ENCODE measurements around the gene SYNDIG1.

The SYNDIG1 gene

GRCh38 chr20:24664266-24664986 is 195.0 kb downstream of the SYNDIG1 start:
- ATAC-seq: no peak

- no peak for ATAC-seq
Observed at GRCh38 chr20:24665196-24665595, 195.8 kb downstream of the SYNDIG1 start.

- no peak for ATAC-seq
Observed at GRCh38 chr20:24665741-24666191, 196.3 kb downstream of the SYNDIG1 start.

DNA sequence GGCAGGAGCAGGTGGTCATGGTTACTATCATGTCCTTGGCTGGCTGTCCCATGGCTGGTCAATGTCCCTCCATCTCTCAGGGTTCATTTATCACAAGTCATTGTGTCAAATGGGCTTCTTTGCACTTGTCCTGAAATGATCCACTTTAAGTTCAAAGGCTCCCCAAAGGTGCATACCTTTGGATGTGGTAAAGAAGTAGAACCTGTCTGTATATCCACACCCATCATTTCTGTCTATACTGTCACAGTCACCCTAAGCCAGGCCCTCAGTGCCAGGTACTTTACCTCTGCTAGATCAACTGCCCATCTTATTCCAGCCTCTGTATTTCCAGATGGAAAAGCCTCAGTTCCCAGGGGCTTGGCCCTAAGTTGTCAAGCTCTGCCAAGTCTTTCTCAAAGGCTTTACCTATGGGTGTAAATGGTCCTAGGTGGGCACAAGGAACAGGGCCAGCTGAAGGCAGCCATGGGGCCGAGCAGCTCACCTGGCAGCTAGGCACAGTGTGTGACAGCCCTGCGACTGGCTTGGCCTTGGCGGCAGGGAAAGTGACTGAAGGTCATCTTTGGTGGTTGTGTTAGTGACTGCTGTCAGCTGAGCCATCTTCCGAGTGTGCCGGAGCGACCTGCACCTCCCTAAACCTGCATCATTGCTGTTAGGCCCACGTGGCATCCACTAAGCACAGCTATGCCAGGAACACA is 198.4 kb downstream of the SYNDIG1 start:
- ATAC-seq: no peak

- no peak for ATAC-seq
Observed at GRCh38 chr20:24668384-24668702, 198.9 kb downstream of the SYNDIG1 start.

DNA sequence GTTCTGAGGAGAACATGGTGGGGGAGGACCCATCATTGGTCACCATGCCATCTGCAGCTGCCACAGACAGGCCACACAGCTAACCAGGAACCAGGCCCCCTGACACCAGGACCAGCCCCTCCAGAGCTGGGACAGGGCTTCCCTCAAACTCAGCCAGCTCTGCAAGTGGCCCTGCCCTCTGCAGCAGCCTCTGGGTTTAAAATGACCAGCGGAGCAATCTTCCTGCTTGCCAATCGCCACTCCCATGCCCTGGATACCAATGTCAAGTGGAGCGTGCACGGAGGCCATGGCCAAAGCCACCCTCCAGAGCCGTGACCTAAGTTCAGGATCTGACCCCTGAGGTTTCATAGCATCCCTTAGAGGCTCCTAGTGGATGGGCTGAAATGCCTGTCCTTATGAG is 199.4 kb downstream of the SYNDIG1 start:
- no peak for ATAC-seq

GRCh38 chr20:24669701-24670100 is 200.3 kb downstream of the SYNDIG1 start:
- no peak for ATAC-seq

DNA sequence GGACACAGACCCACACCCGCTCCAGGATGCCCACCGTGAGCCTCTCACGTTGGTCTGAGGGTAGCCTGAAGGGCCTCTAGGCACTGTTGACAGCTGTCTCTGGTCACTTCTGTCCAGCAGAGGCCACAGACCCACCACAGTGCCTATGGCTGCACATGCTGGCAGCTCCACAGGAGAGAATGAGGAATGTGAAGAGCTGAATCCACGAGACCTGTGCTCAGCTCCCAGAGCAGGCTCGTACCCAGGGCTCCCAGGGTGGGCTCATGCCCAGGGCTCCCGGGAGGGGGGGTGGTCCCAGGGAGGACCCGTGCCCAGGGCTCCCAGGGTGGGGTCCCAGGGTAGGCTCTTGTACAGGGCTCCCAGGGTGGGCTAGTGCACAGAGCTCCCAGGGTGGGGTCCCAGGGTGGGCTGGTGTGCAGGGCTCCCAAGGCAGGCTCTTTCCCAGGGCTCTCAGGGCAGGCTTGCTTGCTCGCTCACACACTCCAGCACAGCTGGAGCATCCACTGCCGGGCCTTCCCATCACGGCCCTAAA is 201.0 kb downstream of the SYNDIG1 start:
- no peak for ATAC-seq

GRCh38 chr20:24670981-24671380 is 201.6 kb downstream of the SYNDIG1 start:
- no peak for ATAC-seq

- no peak for ATAC-seq
Observed at GRCh38 chr20:24672181-24672880, 202.9 kb downstream of the SYNDIG1 start.

- ATAC-seq: no peak
Observed at GRCh38 chr20:24672886-24673677, 203.7 kb downstream of the SYNDIG1 start.

- ATAC-seq: no peak
Observed at GRCh38 chr20:24673678-24674570, 204.5 kb downstream of the SYNDIG1 start.

GRCh38 chr20:24674921-24675605 is 205.6 kb downstream of the SYNDIG1 start:
- no peak for ATAC-seq

GRCh38 chr20:24675651-24676352 is 206.4 kb downstream of the SYNDIG1 start:
- ATAC-seq: no peak

- no peak for ATAC-seq
Observed at GRCh38 chr20:24676353-24676977, 207.0 kb downstream of the SYNDIG1 start.

- ATAC-seq: no peak
Observed at GRCh38 chr20:24676978-24677370, 207.5 kb downstream of the SYNDIG1 start.

- no peak for ATAC-seq
Observed at GRCh38 chr20:24677626-24678315, 208.3 kb downstream of the SYNDIG1 start.

- no peak for ATAC-seq
Observed at GRCh38 chr20:24678351-24679106, 209.1 kb downstream of the SYNDIG1 start.

Measured in activated CD4-positive, CD25-positive, alpha-beta regulatory T cell treated with anti-CD3 and anti-CD28 coated beads, Interleukin-2, amount 50 U/mL, for 24 hours (primary cell).